NCI-H2227 (cell line): ENCODE measurements around the gene PSG4.
"Not testable (repeated sequence)": the region's sequence is repeated elsewhere in the genome, so short reads cannot be mapped to it uniquely, and the experiment has no call there.

ENCODE experiments used
- DNase-seq: peaks from one replicate; lab custom pipeline; 2025; ENCODE audit not compliant: unreplicated experiment; lab: John Stamatoyannopoulos, UW

Gene PSG4

DNA sequence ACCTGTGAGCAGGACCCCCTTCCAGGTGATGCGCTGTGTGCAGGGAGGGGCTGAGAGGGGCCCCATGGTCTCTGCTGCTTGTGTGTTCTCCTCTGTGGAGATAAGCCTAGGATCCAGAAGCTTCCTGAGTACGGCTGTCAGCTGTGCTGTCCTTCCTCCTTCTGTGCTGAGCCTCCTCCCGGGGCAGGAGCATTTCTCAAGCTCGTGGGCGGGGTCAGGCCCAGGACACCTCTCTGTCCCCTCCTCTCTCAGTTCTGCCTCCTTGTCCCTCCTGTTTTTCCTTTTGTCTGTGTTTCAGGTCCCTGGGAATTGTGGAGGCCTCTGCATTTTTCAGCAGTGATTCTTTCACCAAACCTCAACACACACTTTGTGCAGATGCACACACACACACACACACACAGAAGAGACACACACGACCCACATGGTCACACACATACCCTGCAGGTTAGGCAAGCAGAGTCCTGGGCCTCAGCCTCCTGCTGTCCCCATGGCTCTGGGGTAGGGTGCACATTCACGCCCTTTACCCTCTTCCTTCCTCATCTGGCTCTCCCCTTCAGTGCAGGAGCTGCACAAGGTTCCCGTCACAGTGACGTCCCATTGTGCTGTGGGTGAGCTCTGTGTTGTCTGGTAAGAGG is at the start of gene PSG4:
Gene PSG4, minus strand, starts transcription at position 168 of the 635 bp plus-strand sequence. Its CDS starts 102 bp downstream, at position 66.
- DNase-seq = not testable (repeated sequence)

GRCh38 chr19:43251428-43251827 is 46.0 kb upstream of the PSG4 start:
- DNase-seq = not testable (repeated sequence)

GRCh38 chr19:43250296-43250695 is 44.9 kb upstream of the PSG4 start:
- not testable (repeated sequence) for DNase-seq

GRCh38 chr19:43248635-43249002 is 43.2 kb upstream of the PSG4 start:
- not testable (repeated sequence) for DNase-seq

DNA sequence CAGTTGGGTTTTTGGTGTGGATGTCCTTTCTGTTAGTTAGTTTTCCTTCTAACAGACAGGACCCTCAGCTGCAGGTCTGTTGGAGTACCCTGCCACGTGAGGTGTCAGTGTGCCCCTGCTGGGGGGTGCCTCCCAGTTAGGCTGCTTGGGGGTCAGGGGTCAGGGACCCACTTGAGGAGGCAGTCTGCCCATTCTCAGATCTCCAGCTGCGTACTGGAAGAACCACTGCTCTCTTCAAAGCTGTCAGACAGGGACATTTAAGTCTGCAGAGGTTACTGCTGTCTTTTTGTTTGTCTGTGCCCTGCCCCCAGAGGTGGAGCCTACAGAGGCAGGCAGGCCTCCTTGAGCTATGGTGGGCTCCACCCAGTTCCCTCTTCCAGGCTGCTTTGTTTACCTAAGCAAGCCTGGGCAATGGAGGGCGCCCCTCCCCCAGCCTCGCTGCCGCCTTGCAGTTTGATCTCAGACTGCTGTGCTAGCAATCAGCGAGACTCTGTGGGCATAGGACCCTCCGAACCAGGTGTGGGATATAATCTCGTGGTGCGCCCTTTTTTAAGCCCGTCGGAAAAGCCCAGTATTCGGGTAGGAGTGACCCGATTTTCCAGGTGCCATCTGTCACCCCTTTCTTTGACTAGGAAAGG is 41.9 kb upstream of the PSG4 start:
- DNase-seq = not testable (repeated sequence)

DNA sequence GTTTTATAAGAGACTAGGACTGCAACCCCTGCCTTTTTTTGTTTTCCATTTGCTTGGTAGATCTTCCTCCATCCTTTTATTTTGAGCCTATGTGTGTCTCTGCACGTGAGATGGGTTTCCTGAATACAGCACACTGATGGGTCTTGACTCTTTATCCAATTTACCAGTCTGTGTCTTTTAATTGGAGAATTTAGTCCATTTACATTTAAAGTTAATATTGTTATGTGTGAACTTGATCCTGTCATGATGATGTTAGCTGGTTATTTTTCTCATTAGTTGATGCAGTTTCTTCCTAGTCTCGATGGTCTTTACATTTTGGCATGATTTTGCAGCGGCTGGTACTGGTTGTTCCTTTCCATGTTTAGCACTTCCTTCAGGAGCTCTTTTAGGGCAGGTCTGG is 40.4 kb upstream of the PSG4 start:
- not testable (repeated sequence) for DNase-seq

DNA sequence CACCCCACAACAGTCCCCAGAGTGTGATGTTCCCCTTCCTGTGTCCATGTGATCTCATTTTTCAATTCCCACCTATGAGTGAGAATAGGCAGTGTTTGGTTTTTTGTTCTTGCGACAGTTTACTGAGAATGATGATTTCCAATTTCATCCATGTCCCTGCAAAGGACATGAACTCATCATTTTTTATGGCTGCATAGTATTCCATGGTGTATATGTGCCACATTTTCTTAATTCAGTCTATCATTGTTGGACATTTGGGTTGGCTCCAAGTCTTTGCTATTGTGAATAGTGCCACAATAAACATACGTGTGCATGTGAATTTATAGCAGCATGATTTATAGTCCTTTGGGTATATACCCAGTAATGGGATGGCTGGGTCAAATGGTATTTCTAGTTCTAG is 36.8 kb upstream of the PSG4 start:
- not testable (repeated sequence) for DNase-seq

DNA sequence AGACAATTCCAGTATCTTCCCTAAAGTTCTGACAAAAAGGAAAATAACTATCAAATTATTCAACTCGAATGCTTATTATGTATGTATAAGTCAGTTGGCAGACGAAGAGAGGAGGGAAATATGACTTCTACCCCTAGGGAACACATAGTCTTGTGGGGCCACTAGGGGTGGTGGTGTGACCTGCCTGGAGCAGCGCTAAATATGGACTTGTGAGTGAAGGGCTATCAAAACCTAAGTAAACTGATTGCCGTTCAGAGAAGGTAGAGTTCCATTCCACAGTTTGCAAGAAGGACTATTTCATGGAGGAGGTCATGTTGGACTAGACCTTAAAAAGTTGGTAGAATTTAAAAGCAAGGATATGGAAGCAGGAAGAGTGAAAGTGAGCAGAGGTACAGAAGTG is 32.8 kb upstream of the PSG4 start:
- not testable (repeated sequence) for DNase-seq

DNA sequence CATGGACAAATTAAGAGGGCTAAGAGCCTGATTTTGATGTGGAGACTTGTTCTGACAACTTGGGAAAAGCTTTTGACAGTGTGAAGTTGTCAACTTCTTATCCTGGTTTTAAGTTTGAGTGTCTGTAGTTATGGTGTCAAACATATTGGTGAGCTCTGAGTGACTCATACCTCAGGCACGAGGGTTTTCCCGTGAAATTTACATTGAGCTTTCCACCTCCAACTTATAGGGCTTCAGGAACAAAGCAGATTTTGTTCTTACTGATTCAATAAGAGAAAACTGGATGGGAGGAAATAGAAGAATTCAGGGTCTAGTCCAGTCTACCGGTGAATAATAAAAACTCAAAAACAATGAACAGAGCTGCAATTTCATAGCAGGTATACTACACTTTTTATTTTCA is 30.2 kb upstream of the PSG4 start:
- not testable (repeated sequence) for DNase-seq

DNA sequence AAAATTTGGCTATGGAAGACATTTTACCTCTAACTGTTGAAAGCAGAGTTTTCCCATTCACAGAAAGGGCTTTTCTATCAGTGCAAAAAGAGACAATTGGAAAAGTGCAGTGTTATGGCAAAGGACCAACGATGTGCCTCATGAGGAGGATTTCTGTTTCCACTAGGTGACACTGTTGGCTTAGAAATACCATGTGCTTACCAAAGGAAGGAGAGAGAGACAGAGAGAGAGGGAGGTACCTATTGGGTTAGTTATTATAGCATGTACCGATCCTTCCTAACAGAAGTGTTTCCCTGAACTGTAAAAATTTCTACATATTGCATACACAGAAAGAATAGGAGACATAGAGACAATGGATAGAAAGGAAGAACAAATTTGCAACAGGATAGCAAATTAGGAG is 23.9 kb upstream of the PSG4 start:
- DNase-seq = no peak

- not testable (repeated sequence) for DNase-seq
Measured at GRCh38 chr19:43228730-43229129, 23.3 kb upstream of the PSG4 start.

DNA sequence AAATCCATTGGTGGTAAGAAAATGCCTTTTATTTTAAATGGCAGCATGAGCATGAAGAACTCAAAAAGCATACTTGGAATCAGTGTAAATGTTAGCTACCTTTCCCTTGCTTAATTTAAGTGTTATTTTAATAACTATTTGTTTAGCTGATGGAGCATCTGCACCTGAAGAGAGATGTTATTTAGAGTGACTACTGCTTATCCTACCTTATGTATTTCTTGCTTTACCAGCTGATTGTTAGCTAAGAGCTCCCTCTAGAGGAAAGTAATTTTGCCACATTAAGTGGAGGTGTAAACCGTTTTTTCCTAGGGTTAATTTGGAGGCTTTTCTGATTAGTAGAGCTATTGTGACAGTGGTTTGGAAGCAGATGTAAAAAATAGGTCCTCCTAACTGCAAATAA is 21.5 kb upstream of the PSG4 start:
- not testable (repeated sequence) for DNase-seq

- DNase-seq = no peak
Measured at GRCh38 chr19:43224855-43225253, 19.4 kb upstream of the PSG4 start.

DNA sequence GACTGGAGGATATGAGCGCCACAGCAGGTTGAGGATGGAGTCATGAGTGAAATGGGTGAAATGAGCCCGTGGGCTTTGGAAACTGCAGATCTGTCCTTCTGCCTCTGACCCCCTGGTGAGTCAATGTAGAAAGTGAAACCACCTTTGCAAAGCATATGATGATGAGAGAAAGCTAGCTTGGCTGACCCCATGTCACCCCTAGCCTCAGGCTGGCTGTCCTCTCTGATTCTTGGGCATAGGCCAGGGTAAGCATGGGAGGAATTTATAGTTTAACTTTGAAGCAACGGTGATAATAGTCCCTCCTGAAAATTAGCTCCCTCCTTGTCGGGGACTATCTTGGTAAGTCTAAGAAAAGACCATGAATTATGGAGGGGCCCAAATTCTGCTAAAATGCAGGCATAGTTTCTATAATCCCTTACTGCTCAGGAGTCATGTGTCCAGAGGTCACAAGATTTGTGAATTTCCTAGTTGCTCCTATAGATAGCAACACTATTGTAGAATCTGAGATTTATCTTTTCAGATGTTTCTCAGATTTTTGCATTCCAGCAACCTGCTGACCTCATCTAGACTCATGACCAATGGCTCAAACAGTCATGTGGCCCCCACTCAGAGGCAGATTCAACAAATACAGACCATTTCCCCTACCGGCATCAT is 18.9 kb upstream of the PSG4 start:
- not testable (repeated sequence) for DNase-seq

DNA sequence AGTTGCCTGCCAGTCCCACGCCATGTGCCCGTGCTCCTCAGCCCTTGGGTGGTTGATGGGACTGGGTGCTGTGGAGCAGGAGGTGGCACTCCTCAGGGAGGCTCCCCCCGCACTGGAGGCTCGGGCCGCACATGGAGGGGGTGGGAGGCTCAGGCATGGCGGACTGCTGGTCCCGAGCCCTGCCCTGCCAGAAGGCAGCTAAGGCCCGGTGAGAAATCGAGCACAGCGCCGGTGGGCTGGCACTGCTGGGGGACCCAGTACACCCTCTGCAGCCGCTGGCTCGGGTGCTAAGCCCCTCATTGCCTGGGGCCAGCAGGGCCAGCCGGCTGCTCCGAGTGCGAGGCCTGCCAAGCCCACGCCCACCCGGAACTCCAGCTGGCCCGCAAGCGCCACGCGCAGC is 16.5 kb upstream of the PSG4 start:
- DNase-seq = not testable (repeated sequence)

DNA sequence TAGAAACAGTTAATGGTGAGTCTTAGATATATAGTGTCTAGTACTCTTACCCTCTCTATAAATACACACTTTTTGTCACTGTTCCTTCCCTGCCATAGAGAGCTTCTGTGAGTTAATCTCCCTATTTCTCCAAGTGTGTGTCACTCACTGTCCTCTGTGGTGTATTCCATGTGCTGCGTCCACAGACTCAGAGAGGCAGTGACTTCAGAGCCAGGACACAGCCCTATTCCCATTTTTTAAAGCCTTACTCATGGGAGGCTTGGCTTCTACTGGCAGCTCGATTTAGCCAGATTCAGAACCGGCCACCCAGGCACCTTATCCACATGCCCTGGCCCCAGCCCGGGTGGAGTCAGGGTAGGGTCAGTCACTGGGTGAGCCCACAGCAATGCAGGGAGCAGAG is 13.7 kb upstream of the PSG4 start:
- not testable (repeated sequence) for DNase-seq

DNA sequence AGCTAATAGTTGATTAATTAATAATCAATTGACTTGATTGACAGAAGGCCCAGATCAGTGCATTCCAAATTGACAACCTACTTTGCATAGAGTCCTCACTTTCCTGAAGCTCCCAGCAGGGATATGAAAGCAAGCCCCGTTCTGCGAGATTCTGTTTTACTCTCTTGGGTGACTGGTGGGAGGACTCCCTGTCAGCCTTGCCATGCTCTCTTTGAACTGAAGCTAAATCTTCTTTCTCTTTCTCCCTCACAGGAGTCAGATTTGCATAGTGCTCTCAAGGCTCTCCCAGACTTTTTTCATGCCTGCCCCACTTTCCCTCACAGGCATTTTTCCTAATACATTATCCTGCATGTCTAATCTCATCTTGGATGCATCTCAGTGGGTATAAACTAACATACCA is 10.4 kb upstream of the PSG4 start:
- DNase-seq = not testable (repeated sequence)

- no peak for DNase-seq
Measured at GRCh38 chr19:43207991-43208390, 2.6 kb upstream of the PSG4 start.

GRCh38 chr19:43207174-43207573 is 1.7 kb upstream of the PSG4 start:
- not testable (repeated sequence) for DNase-seq

- DNase-seq = not testable (repeated sequence)
Measured at GRCh38 chr19:43203611-43204010, 1.8 kb downstream of the PSG4 start.

- DNase-seq = not testable (repeated sequence)
Measured at GRCh38 chr19:43201891-43202290, 3.5 kb downstream of the PSG4 start.

GRCh38 chr19:43201337-43201801 is 4.1 kb downstream of the PSG4 start:
- not testable (repeated sequence) for DNase-seq
